HepG2 (cell line): Measurements from ENCODE around the gene UNC50. TPM values are rescaled to one million over a fixed set of nuclear protein-coding genes. Genes with fewer than 3 reads are reported as not detected.

Source experiments
- EZH2 ChIP-seq: conservative IDR thresholded peaks from 2 replicates; pipeline ENCODE4 v1.6.1; 2012; ENCODE audit warnings: mild to moderate bottlenecking, low read depth, low read length, moderate library complexity
- HINFP ChIP-seq: sonication (generic); formaldehyde crosslinking; IDR thresholded peaks from 2 replicates; pipeline ENCODE4 v1.4.0; 2020; ENCODE audit warnings: low read depth, mild to moderate bottlenecking, missing genetic modification reagents
- NONO ChIP-seq, 2 experiments: fragments of 450-650 bp in 1 of 2; sonication (generic) in 1 of 2; formaldehyde crosslinking in 1 of 2; IDR thresholded peaks in 1 of 2; conservative IDR thresholded peaks in 1 of 2; 2 replicates each; pipeline versions ENCODE4 v1.6.1 to v1.8.0; 2017 to 2022; ENCODE audit warnings: mild to moderate bottlenecking in 1 of 2, missing genetic modification reagents in 1 of 2, moderate library complexity in 1 of 2
- PHF8 ChIP-seq: sonication (generic); formaldehyde crosslinking; IDR thresholded peaks from 2 replicates; pipeline ENCODE4 v1.5.0; 2020; ENCODE audit warnings: missing genetic modification reagents
- RFX1 ChIP-seq: fragments of 450-650 bp; IDR thresholded peaks from 2 replicates; pipeline ENCODE4 v1.6.1; 2017
- SAP130 ChIP-seq: IDR thresholded peaks from 2 replicates; pipeline ENCODE4 v1.6.1; 2016; ENCODE audit warnings: low read depth
- SNAI1 ChIP-seq: sonication (generic); formaldehyde crosslinking; IDR thresholded peaks from 2 replicates; pipeline ENCODE4 v1.5.0; 2020; ENCODE audit warnings: mild to moderate bottlenecking, missing genetic modification reagents, borderline replicate concordance
- SP4 ChIP-seq: sonication (generic); formaldehyde crosslinking; IDR thresholded peaks from 2 replicates; pipeline ENCODE4 v1.8.1; 2023; ENCODE audit warnings: mild to moderate bottlenecking, missing genetic modification reagents
- TCF7L2 ChIP-seq: IDR thresholded peaks from 2 replicates; pipeline ENCODE4 v1.6.1; 2011; ENCODE audit warnings: mild to moderate bottlenecking, low read depth, low read length, moderate library complexity
- TRIM24 ChIP-seq: sonication (generic); formaldehyde crosslinking; IDR thresholded peaks from 2 replicates; pipeline ENCODE4 v1.8.0; 2022; ENCODE audit warnings: mild to moderate bottlenecking, missing genetic modification reagents
- ZBTB39 ChIP-seq: sonication (generic); formaldehyde crosslinking; IDR thresholded peaks from 2 replicates; pipeline ENCODE4 v1.5.0; 2020; ENCODE audit warnings: missing genetic modification reagents
- ZNF234 ChIP-seq: sonication (generic); formaldehyde crosslinking; conservative IDR thresholded peaks from 2 replicates; pipeline ENCODE4 v1.5.1; 2020; ENCODE audit warnings: mild to moderate bottlenecking, missing genetic modification reagents
- ZNF281 ChIP-seq: sonication (generic); formaldehyde crosslinking; IDR thresholded peaks from 2 replicates; pipeline ENCODE4 v1.4.0; 2020; ENCODE audit warnings: missing genetic modification reagents, borderline replicate concordance
- ZNF547 ChIP-seq: sonication (generic); formaldehyde crosslinking; IDR thresholded peaks from 2 replicates; pipeline ENCODE4 v1.5.1; 2020; ENCODE audit warnings: mild to moderate bottlenecking, missing genetic modification reagents
- ZNF580 ChIP-seq: IDR thresholded peaks from 2 replicates; pipeline ENCODE4 v1.6.1; 2016; ENCODE audit warnings: low read depth, borderline replicate concordance
- ZNF674 ChIP-seq: sonication (generic); formaldehyde crosslinking; IDR thresholded peaks from 2 replicates; pipeline ENCODE4 v1.5.0; 2020; ENCODE audit warnings: low read depth, mild to moderate bottlenecking, missing genetic modification reagents
- ZNF83 ChIP-seq: sonication (generic); formaldehyde crosslinking; IDR thresholded peaks from 2 replicates; pipeline ENCODE4 v1.4.0; 2020; ENCODE audit warnings: missing genetic modification reagents, mild to moderate bottlenecking, borderline replicate concordance
- polyA plus RNA-seq, 8 experiments: library from polyadenylated mRNA; depleted of rRNA in 3 of 8; stranded (reverse) in 7 of 8; unstranded in 1 of 8; fragments of >200 nt; fragmentation: Illumina TruSeq in 4 of 8; extraction: Trizol in 4 of 8; gene quantifications; 2 replicates each; pipeline versions ENCODE4 v1.2.1 to v1.2.3, GENCODE V29; 2011 to 2016; ENCODE audit warnings: low read depth in 4 of 8, missing spikeins in 1 of 8, mixed read lengths in 1 of 8; ENCODE audit not compliant: insufficient read depth in 1 of 8
- total RNA-seq, 5 experiments: library from RNA; depleted of rRNA; stranded (reverse); fragments of >200 nt; fragmentation: Illumina TruSeq; extraction: Trizol; gene quantifications; 2 replicates each; pipeline ENCODE4 v1.2.3, GENCODE V29; 2016; ENCODE audit warnings: low read depth in 1 of 5
- TF ChIP-seq, protein P1 (sequence below): sonication (generic); formaldehyde crosslinking; IDR thresholded peaks from 2 replicates; pipeline ENCODE4 v1.4.0; 2020; ENCODE audit warnings: missing genetic modification reagents, mild to moderate bottlenecking, borderline replicate concordance
- TF ChIP-seq, protein P2 (sequence below): IDR thresholded peaks from 2 replicates; pipeline ENCODE4 v1.6.1; 2016; ENCODE audit warnings: missing compliant biosample characterization, missing genetic modification reagents, borderline replicate concordance

UNC50 gene
- total and polyA plus RNA-seq, 2 of the 13 experiments (the other 11 are each of a cell fraction or from before 2014, with no cell fraction given) = 92.6 to 95.6 TPM

GRCh38 chr2:98569197-98569793 is 39.1 kb upstream of the UNC50 start (continued):
- TF ChIP-seq, protein P1, sequence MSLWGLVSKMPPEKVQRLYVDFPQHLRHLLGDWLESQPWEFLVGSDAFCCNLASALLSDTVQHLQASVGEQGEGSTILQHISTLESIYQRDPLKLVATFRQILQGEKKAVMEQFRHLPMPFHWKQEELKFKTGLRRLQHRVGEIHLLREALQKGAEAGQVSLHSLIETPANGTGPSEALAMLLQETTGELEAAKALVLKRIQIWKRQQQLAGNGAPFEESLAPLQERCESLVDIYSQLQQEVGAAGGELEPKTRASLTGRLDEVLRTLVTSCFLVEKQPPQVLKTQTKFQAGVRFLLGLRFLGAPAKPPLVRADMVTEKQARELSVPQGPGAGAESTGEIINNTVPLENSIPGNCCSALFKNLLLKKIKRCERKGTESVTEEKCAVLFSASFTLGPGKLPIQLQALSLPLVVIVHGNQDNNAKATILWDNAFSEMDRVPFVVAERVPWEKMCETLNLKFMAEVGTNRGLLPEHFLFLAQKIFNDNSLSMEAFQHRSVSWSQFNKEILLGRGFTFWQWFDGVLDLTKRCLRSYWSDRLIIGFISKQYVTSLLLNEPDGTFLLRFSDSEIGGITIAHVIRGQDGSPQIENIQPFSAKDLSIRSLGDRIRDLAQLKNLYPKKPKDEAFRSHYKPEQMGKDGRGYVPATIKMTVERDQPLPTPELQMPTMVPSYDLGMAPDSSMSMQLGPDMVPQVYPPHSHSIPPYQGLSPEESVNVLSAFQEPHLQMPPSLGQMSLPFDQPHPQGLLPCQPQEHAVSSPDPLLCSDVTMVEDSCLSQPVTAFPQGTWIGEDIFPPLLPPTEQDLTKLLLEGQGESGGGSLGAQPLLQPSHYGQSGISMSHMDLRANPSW (CRISPR knock-in tag) = no peak
- TF ChIP-seq SNAI1 = no peak
- TF ChIP-seq ZNF547 (CRISPR knock-in tag) = no peak
- TF ChIP-seq HINFP = no peak
- TF ChIP-seq SAP130 = 0 out of 2 replicates have a peak, but pooled peaks have one; percentile 12
- TF ChIP-seq ZNF580 = no peak
- no peak for TF ChIP-seq ZNF234 (CRISPR knock-in tag)
- TF ChIP-seq PHF8 (CRISPR knock-in tag) = peak; percentile 25; the same call in 1 of the 2 replicates
- no peak for TF ChIP-seq SP4 (CRISPR knock-in tag)
- no peak for TF ChIP-seq TRIM24
- TF ChIP-seq ZNF674 (CRISPR knock-in tag) = no peak
- TF ChIP-seq, protein P2, sequence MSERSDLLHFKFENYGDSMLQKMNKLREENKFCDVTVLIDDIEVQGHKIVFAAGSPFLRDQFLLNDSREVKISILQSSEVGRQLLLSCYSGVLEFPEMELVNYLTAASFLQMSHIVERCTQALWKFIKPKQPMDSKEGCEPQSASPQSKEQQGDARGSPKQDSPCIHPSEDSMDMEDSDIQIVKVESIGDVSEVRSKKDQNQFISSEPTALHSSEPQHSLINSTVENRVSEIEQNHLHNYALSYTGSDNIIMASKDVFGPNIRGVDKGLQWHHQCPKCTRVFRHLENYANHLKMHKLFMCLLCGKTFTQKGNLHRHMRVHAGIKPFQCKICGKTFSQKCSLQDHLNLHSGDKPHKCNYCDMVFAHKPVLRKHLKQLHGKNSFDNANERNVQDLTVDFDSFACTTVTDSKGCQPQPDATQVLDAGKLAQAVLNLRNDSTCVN (CRISPR knock-in tag) = no peak
- TF ChIP-seq ZNF83 = no peak
- TF ChIP-seq ZBTB39 (CRISPR knock-in tag) = no peak
- no peak for TF ChIP-seq ZNF281
- TF ChIP-seq EZH2 = no peak
- no peak for TF ChIP-seq RFX1
- TF ChIP-seq TCF7L2 = no peak
- no peak for TF ChIP-seq NONO (IDR thresholded peaks at IDR 0.05)
- TF ChIP-seq NONO (CRISPR knock-in tag; conservative IDR thresholded peaks at IDR 0.05) = no peak
